ENCODE measurements around the gene TSPAN3. TPM values are rescaled to one million over a fixed set of nuclear protein-coding genes. Genes with fewer than 3 reads are reported as not detected.

TSPAN3 gene
- polyA plus RNA-seq, 1 donor (not counting 4 experiments of a cell fraction or from before 2014, with no cell fraction given) = 181 TPM

DNA sequence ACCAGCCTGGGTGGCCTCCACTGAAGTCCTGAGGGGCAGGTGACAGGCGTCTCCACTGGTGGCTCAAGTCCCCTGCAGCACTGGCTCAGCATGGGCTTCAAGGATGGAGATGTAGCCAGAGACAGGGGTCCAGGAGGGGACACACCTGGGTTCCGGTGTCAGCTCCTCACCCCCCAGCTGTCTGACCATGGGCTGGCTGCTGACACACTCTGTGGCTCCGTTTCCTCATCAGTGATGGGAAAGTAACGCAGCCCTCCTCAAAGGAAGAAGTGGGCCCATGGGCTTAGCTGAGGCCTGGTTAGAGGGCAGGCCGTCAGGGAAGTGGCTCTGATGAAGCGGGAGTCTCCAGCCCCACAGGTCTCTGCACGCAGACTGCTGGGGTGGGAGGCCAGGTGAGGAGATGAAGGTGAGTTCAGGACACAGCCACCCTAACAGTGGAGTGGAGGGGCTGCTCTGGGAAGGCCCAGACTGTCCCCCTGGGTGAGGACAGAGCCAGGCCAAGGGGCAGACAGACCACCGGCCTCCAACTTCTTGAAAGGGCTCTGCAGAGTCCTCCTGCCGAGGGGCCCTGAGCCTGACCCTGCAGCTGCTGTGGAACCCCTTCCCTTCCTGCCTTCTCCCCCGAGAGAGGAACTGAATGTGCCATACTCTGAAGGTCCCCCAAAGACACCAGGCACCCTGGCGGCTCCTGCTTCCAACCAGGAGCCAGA, 52.0 kb downstream of the TSPAN3 start:
- Histone ChIP-seq H3K4me1 (ENCODE audit: control insufficient read depth, extremely low read depth, insufficient read depth, low read length) (peaks cover 13% of the 10 kb centered on the region), H3K27me3 (ENCODE audit: control insufficient read depth, extremely low read depth, insufficient read depth, low read length) (no peaks in the 10 kb centered on the region), H3K9me1 (ENCODE audit: control insufficient read depth, extremely low read depth, insufficient read depth, low read length) (no peaks in the 10 kb centered on the region), H3K9me3 (ENCODE audit: control insufficient read depth, low read depth, low read length) (no peaks in the 10 kb centered on the region), H3K9ac (ENCODE audit: control insufficient read depth, extremely low read depth, insufficient read depth, low read length) (no peak overlapping the region), H2AFZ (ENCODE audit: control insufficient read depth, low read length) (no peak overlapping the region), H3K4me2 (ENCODE audit: control insufficient read depth, extremely low read depth, insufficient read depth, low read depth, low read length) (no peak overlapping the region), H3K4me3 (ENCODE audit: control insufficient read depth in 2 of 3, extremely low read depth in 1 of 3, insufficient read depth in 2 of 3, low read depth in 1 of 3, low read length in 3 of 3) (no peak overlapping the region), H3K36me3 (ENCODE audit: control insufficient read depth in 2 of 2, extremely low read depth in 1 of 2, insufficient read depth in 2 of 2, low read length in 2 of 2) (peaks cover 5 to 11% of the 10 kb centered on the region in 2 experiments), H3K27ac (ENCODE audit: control insufficient read depth, insufficient read depth, low read length) (no peak overlapping the region), H3K79me2 (ENCODE audit: control insufficient read depth, insufficient read depth, low read length) (no peaks in the 10 kb centered on the region), H4K20me1 (ENCODE audit: control insufficient read depth, extremely low read depth, insufficient read depth, low read length) (no peaks in the 10 kb centered on the region)
- dilution Hi-C loops (cut with MboI; ENCODE audit: extremely low pct_ligation_motif_present, low sequenced_read_pairs) = no loop called here
- no peak for TF ChIP-seq EZH2 (IDR thresholded peaks at IDR 0.05; ENCODE audit: low read length)
- TF ChIP-seq, protein P1, sequence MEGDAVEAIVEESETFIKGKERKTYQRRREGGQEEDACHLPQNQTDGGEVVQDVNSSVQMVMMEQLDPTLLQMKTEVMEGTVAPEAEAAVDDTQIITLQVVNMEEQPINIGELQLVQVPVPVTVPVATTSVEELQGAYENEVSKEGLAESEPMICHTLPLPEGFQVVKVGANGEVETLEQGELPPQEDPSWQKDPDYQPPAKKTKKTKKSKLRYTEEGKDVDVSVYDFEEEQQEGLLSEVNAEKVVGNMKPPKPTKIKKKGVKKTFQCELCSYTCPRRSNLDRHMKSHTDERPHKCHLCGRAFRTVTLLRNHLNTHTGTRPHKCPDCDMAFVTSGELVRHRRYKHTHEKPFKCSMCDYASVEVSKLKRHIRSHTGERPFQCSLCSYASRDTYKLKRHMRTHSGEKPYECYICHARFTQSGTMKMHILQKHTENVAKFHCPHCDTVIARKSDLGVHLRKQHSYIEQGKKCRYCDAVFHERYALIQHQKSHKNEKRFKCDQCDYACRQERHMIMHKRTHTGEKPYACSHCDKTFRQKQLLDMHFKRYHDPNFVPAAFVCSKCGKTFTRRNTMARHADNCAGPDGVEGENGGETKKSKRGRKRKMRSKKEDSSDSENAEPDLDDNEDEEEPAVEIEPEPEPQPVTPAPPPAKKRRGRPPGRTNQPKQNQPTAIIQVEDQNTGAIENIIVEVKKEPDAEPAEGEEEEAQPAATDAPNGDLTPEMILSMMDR (optimal IDR thresholded peaks at IDR 0.05 in 1 of 3, IDR thresholded peaks at IDR 0.05 in 1 of 3, conservative IDR thresholded peaks at IDR 0.05 in 1 of 3; ENCODE audit: extremely low read depth in 1 of 3, insufficient read depth in 2 of 3, low read length in 3 of 3) = no peak
- no peak for DNase-seq (ENCODE audit: low read depth, low spot score)
- no peak for FAIRE-seq

DNA sequence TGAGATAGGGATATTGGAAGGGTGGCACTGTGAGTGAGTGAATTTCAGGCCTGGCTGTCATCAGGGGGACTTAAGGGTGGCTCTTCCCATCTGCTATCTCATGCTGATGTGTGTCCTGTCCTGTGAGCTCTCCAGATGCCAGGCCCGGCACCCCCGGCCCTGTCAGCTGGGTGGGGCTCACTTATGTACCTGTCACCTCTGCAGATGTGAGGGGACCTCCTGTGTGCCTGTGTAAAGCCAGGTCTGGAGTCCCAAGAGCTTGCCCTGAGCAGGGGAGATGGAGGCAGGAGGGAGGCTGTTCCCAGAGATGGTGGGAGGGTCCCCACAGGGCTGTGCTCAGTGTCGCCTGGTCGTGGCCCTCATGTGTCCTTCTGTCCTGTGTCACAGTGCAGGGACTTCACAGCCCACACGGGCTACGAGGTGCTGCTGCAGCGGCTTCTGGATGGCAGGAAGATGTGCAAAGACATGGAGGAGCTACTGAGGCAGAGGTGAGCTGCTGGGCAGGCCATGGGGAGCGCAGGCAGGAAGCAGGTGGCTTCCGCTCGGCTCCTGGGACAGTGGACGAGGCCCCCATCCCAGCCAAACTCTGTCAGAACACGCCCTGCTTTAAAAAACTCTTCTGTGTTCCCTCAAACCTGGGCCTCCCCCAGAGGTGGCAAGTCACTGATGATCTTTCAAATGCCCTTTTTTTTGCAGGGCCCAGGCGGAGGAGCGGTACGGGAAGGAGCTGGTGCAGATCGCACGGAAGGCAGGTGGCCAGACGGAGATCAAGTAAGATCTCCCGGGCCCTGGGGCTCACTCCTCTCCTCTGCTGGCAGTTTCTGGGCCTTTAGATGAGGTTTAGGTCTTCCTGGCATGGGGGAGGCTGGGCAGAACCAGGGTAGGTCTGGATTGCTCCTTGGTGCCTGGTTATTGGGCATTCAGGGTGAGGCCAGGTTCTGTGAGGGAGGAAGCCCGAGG, 52.9 kb downstream of the TSPAN3 start:
- H3K36me3 ChIP-seq (ENCODE audit: control insufficient read depth in 2 of 2, extremely low read depth in 1 of 2, insufficient read depth in 2 of 2, low read length in 2 of 2) = peaks cover 5 to 8% of the 10 kb centered on the region in 2 experiments
- no peak overlapping the region for H2AFZ ChIP-seq (ENCODE audit: control insufficient read depth, low read length)
- H3K9ac ChIP-seq (ENCODE audit: control insufficient read depth, extremely low read depth, insufficient read depth, low read length) = no peak overlapping the region
- H3K4me3 ChIP-seq (ENCODE audit: control insufficient read depth in 2 of 3, extremely low read depth in 1 of 3, insufficient read depth in 2 of 3, low read depth in 1 of 3, low read length in 3 of 3) = no peak overlapping the region
- no peak overlapping the region for H3K27ac ChIP-seq (ENCODE audit: control insufficient read depth, insufficient read depth, low read length)
- dilution Hi-C loops (cut with MboI; ENCODE audit: extremely low pct_ligation_motif_present, low sequenced_read_pairs) = no loop called here
- H3K4me1 ChIP-seq (ENCODE audit: control insufficient read depth, extremely low read depth, insufficient read depth, low read length) = peaks cover 21% of the 10 kb centered on the region
- H4K20me1 ChIP-seq (ENCODE audit: control insufficient read depth, extremely low read depth, insufficient read depth, low read length) = no peaks in the 10 kb centered on the region
- FAIRE-seq = no peak
- H3K27me3 ChIP-seq (ENCODE audit: control insufficient read depth, extremely low read depth, insufficient read depth, low read length) = no peaks in the 10 kb centered on the region
- DNase-seq (ENCODE audit: low read depth, low spot score) = no peak
- H3K9me1 ChIP-seq (ENCODE audit: control insufficient read depth, extremely low read depth, insufficient read depth, low read length) = peaks cover 3% of the 10 kb centered on the region
- no peaks in the 10 kb centered on the region for H3K79me2 ChIP-seq (ENCODE audit: control insufficient read depth, insufficient read depth, low read length)
- no peak overlapping the region for H3K4me2 ChIP-seq (ENCODE audit: control insufficient read depth, extremely low read depth, insufficient read depth, low read depth, low read length)
- H3K9me3 ChIP-seq (ENCODE audit: control insufficient read depth, low read depth, low read length) = no peaks in the 10 kb centered on the region
- TF ChIP-seq, protein P1 (optimal IDR thresholded peaks at IDR 0.05 in 1 of 3, IDR thresholded peaks at IDR 0.05 in 1 of 3, conservative IDR thresholded peaks at IDR 0.05 in 1 of 3; ENCODE audit: extremely low read depth in 1 of 3, insufficient read depth in 2 of 3, low read length in 3 of 3) = no peak
- TF ChIP-seq EZH2 (IDR thresholded peaks at IDR 0.05; ENCODE audit: low read length) = no peak

All from keratinocyte (primary cell).